Left cardiac atrium (tissue), 4 donors: ENCODE data around the gene RASD2. TPM values are rescaled to one million over a fixed set of nuclear protein-coding genes. Genes with fewer than 3 reads are reported as not detected.

ENCODE experiments used
- ATAC-seq, 2 donors: fragments of 200-7000 bp; cut with Tn5 transposase; one replicate each; pipeline ENCODE4 v1.9.1; 2020; ENCODE audit warnings: mild to moderate bottlenecking in 2 of 2, moderate library complexity in 2 of 2
- DNase-seq: peaks from one replicate; pipeline ENCODE4 v3.0.0-alpha.2; 2020
- intact Hi-C, 2 donors: fragments of 100-400 bp; cut with DNase I; formaldehyde crosslinking; loops; one replicate each; pipeline versions ENCODE4 v1.14.1 to v1.15.1; 2022 to 2023
- total RNA-seq, 2 donors: library from RNA; stranded (reverse); fragmentation: NEBNext Ultra II Directional; extraction: Animal tissue kit (Norgen Biotek cat#: 25700); gene quantifications; one replicate each; pipeline ENCODE4 v1.2.1, GENCODE V29; 2021
- donor health status: DM: no; HTN: yes; CAD: no.
- donor health status: DM: no; HTN: yes; CAD: no; lungs with severe emphysema.
- donor health status: DM: yes; HTN: yes; CAD: no.
- donor health status: Dilated cardiomyopathy.

RASD2 gene
- total RNA-seq, 2 donors from 2014 or later, result 2.7 to 4.0 TPM

GRCh38 chr22:35537232-35537631 lies 3.4 kb upstream of the RASD2 start:
- intact Hi-C loops, result no loop called here
- ATAC-seq (no peak), DNase-seq (no peak)

- ATAC-seq (no peak), DNase-seq (no peak)
- intact Hi-C loops, result no loop called here
Observed at GRCh38 chr22:35538801-35539321, 1.8 kb upstream of the RASD2 start.

- intact Hi-C loops, result no loop called here
- no peak for DNase-seq
- no peak for ATAC-seq
Observed at GRCh38 chr22:35539487-35539886, 1.1 kb upstream of the RASD2 start.

GRCh38 chr22:35539910-35540594 lies 579 bp upstream of the RASD2 start:
- intact Hi-C loops, result no loop called here
- DNase-seq (peak; percentile 59), ATAC-seq (peak; percentile 88)

GRCh38 chr22:35541254-35541748 lies 670 bp downstream of the RASD2 start:
- ATAC-seq (peak; percentile 14 to 24), DNase-seq (no peak)
- intact Hi-C loops, result no loop called here

GRCh38 chr22:35542157-35542938 lies 1.7 kb downstream of the RASD2 start:
- DNase-seq (no peak), ATAC-seq (no peak)
- intact Hi-C loops, result no loop called here

- no peak for DNase-seq
- no peak for ATAC-seq
- intact Hi-C loops, result no loop called here
Observed at GRCh38 chr22:35542939-35543516, 2.4 kb downstream of the RASD2 start.

GRCh38 chr22:35543702-35544101 lies 3.1 kb downstream of the RASD2 start:
- no peak for DNase-seq
- no peak for ATAC-seq
- intact Hi-C loops, result no loop called here

GRCh38 chr22:35544189-35544588 lies 3.6 kb downstream of the RASD2 start:
- no peak for DNase-seq
- ATAC-seq, result no peak
- intact Hi-C loops, result no loop called here

GRCh38 chr22:35544827-35545226 lies 4.2 kb downstream of the RASD2 start:
- intact Hi-C loops, result no loop called here
- DNase-seq, result no peak
- ATAC-seq, result peak in 1 of 2 donors; percentile 12

GRCh38 chr22:35546886-35547285 lies 6.3 kb downstream of the RASD2 start:
- ATAC-seq (no peak), DNase-seq (no peak)
- intact Hi-C loops, result no loop called here

GRCh38 chr22:35547987-35548721 lies 7.5 kb downstream of the RASD2 start:
- ATAC-seq (no peak), DNase-seq (no peak)
- intact Hi-C loops, result no loop called here

GRCh38 chr22:35548722-35549112 lies 8.1 kb downstream of the RASD2 start:
- DNase-seq, result no peak
- intact Hi-C loops, result no loop called here
- ATAC-seq, result no peak

- DNase-seq (peak; percentile 58), ATAC-seq (peak; percentile 63 to 74)
- intact Hi-C loops, result no loop called here
Observed at GRCh38 chr22:35549328-35549727, 8.7 kb downstream of the RASD2 start.

- ATAC-seq (no peak), DNase-seq (no peak)
- intact Hi-C loops, result no loop called here
Observed at GRCh38 chr22:35551549-35552177, 11.0 kb downstream of the RASD2 start.

- intact Hi-C loops, result no loop called here
- ATAC-seq, result no peak
- no peak for DNase-seq
Observed at GRCh38 chr22:35552196-35552842, 11.7 kb downstream of the RASD2 start.

GRCh38 chr22:35552846-35553245 lies 12.2 kb downstream of the RASD2 start:
- DNase-seq (no peak), ATAC-seq (no peak)
- intact Hi-C loops, result no loop called here

- DNase-seq (no peak), ATAC-seq (no peak)
- intact Hi-C loops, result no loop called here
Observed at GRCh38 chr22:35553341-35553740, 12.7 kb downstream of the RASD2 start.
